H1 (cell line): ENCODE results near the gene GP9. TPM values are rescaled to one million over a fixed set of nuclear protein-coding genes. Genes with fewer than 3 reads are reported as not detected.

Experiments used
- CTCF ChIA-PET: fragments of 300-600 bp; sonication (Branson Sonifier 250); formaldehyde crosslinking; loops from one replicate; lab custom pipeline; 2021; ENCODE audit not compliant: partially characterized antibody; lab: Charles Lee
- POLR2A ChIA-PET: fragments of 300-600 bp; sonication (Branson Sonifier 250); formaldehyde crosslinking; loops from one replicate; lab custom pipeline; 2021; ENCODE audit warnings: inconsistent platforms; ENCODE audit not compliant: partially characterized antibody; lab: Charles Lee
- DNase-seq, 2 experiments: peaks; one replicate each; pipeline versions ENCODE4 v3.0.0 to v3.0.0-alpha.2; 2010 to 2022; ENCODE audit warnings: low spot score in 2 of 2, low read depth in 1 of 2, mixed read lengths in 1 of 2
- FAIRE-seq: peaks from 2 replicates; lab custom pipeline; 2011; peaks lifted over from hg19 to GRCh38; lab: Jason Lieb, UNC
- H2AFZ ChIP-seq: 2 replicates; pipeline ENCODE4 v1.8.1; 2012; ENCODE audit warnings: low read length, inconsistent platforms
- H2AK5ac ChIP-seq: 2 replicates; pipeline ENCODE4 v1.6.1; 2013; ENCODE audit warnings: low read depth, low read length
- H2BK120ac ChIP-seq: replicated peaks from 2 replicates; pipeline ENCODE3; 2013; ENCODE audit warnings: low read depth, low read length, inconsistent platforms
- H2BK12ac ChIP-seq: 2 replicates; pipeline ENCODE4 v1.6.1; 2013; ENCODE audit warnings: low read depth, low read length
- H2BK15ac ChIP-seq: 2 replicates; pipeline ENCODE4 v1.6.1; 2013; ENCODE audit warnings: low read length
- H2BK20ac ChIP-seq: 2 replicates; pipeline ENCODE4 v1.6.1; 2013; ENCODE audit warnings: low read length
- H2BK5ac ChIP-seq: 2 replicates; pipeline ENCODE4 v1.6.1; 2013; ENCODE audit warnings: low read depth, low read length
- H3K14ac ChIP-seq: 2 replicates; pipeline ENCODE4 v1.6.1; 2013; ENCODE audit warnings: inconsistent platforms; ENCODE audit not compliant: insufficient read length
- H3K18ac ChIP-seq: 2 replicates; pipeline ENCODE4 v1.6.1; 2013; ENCODE audit warnings: low read length; ENCODE audit errors: extremely low read depth
- H3K23ac ChIP-seq: 2 replicates; pipeline ENCODE4 v1.6.1; 2013; ENCODE audit warnings: inconsistent platforms; ENCODE audit not compliant: insufficient read length
- H3K23me2 ChIP-seq: 2 replicates; pipeline ENCODE4 v1.6.1; 2013; ENCODE audit warnings: low read depth, low read length
- H3K27ac ChIP-seq: 2 replicates; pipeline ENCODE4 v1.6.1; 2011; ENCODE audit warnings: low read depth, low read length, inconsistent platforms
- H3K27me3 ChIP-seq, 4 experiments: replicated peaks in 1 of 4; 1 replicate in 1 of 4; 2 replicates in 3 of 4; pipeline versions ENCODE4 v1.6.1 to v1.8.1; 2011 to 2013; ENCODE audit warnings: low read length in 3 of 4, mild to moderate bottlenecking in 3 of 4, inconsistent platforms in 2 of 4, mixed read lengths in 2 of 4, moderate library complexity in 1 of 4; ENCODE audit not compliant: control insufficient read depth in 3 of 4, insufficient read depth in 3 of 4; ENCODE audit errors: extremely low read depth in 1 of 4
- H3K36me3 ChIP-seq, 4 experiments: 2 replicates each; pipeline versions ENCODE4 v1.6.1 to v1.8.1; 2011 to 2013; ENCODE audit warnings: mild to moderate bottlenecking in 4 of 4, low read length in 3 of 4, moderate library complexity in 2 of 4, control low read depth in 1 of 4, inconsistent platforms in 1 of 4; ENCODE audit not compliant: insufficient read depth in 4 of 4, control insufficient read depth in 2 of 4
- H3K4ac ChIP-seq: replicated peaks from 2 replicates; pipeline ENCODE3; 2013; ENCODE audit warnings: low read length, low read depth, mixed read lengths, inconsistent platforms; ENCODE audit not compliant: insufficient read length
- H3K4me1 ChIP-seq, 4 experiments: replicated peaks in 1 of 4; 1 replicate in 1 of 4; 2 replicates in 3 of 4; pipeline versions ENCODE4 v1.6.1 to v1.8.1; 2011 to 2013; ENCODE audit warnings: low read length in 3 of 4, inconsistent platforms in 2 of 4, mixed read lengths in 1 of 4; ENCODE audit not compliant: insufficient read depth in 4 of 4, control insufficient read depth in 3 of 4
- H3K4me2 ChIP-seq, 2 experiments: 2 replicates each; pipeline versions ENCODE4 v1.6.1 to v1.8.1; 2011 to 2013; ENCODE audit warnings: low read depth in 2 of 2, low read length in 2 of 2, control low read depth in 1 of 2, inconsistent platforms in 1 of 2, mild to moderate bottlenecking in 1 of 2; ENCODE audit not compliant: insufficient read depth in 1 of 2
- H3K4me3 ChIP-seq, 4 experiments: fragments of 200-600, 300-600 bp in 1 of 4; sonication (generic), shearing (Covaris generic), sonication (Bioruptor Twin) in 1 of 4; 2 replicates each; pipeline versions ENCODE4 v1.5.1 to v1.8.1; 2011 to 2016; ENCODE audit warnings: low read length in 4 of 4, low read depth in 3 of 4, control low read depth in 2 of 4, inconsistent platforms in 2 of 4, mild to moderate bottlenecking in 2 of 4, mixed read lengths in 1 of 4, moderate library complexity in 1 of 4; ENCODE audit not compliant: insufficient read depth in 2 of 4; ENCODE audit errors: extremely low read depth in 1 of 4
- H3K56ac ChIP-seq: replicated peaks from 2 replicates; pipeline ENCODE3; 2013; ENCODE audit warnings: low read depth, mild to moderate bottlenecking, mixed read lengths, low read length, inconsistent platforms; ENCODE audit not compliant: insufficient read length
- H3K79me1 ChIP-seq: 2 replicates; pipeline ENCODE4 v1.6.1; 2013; ENCODE audit warnings: low read depth, low read length, control low read depth
- H3K79me2 ChIP-seq, 2 experiments: 2 replicates each; pipeline versions ENCODE4 v1.6.1 to v1.8.1; 2012 to 2013; ENCODE audit warnings: low read length in 2 of 2, mild to moderate bottlenecking in 2 of 2, inconsistent platforms in 1 of 2; ENCODE audit not compliant: insufficient read depth in 2 of 2, control insufficient read depth in 1 of 2
- H3K9ac ChIP-seq, 4 experiments: replicated peaks in 1 of 4; 1 replicate in 1 of 4; 2 replicates in 3 of 4; pipeline versions ENCODE4 v1.6.1 to v1.8.1; 2011 to 2013; ENCODE audit warnings: low read depth in 3 of 4, low read length in 3 of 4, control low read depth in 2 of 4, mild to moderate bottlenecking in 2 of 4, moderate library complexity in 2 of 4, inconsistent platforms in 1 of 4; ENCODE audit errors: extremely low read depth in 1 of 4
- H3K9me3 ChIP-seq, 2 experiments: 2 replicates each; pipeline versions ENCODE4 v1.6.1 to v1.8.1; 2012 to 2013; ENCODE audit warnings: mild to moderate bottlenecking in 2 of 2, moderate library complexity in 2 of 2, control low read depth in 1 of 2, inconsistent platforms in 1 of 2, low read depth in 1 of 2, low read length in 1 of 2, mixed read lengths in 1 of 2; ENCODE audit not compliant: insufficient read depth in 2 of 2
- H4K20me1 ChIP-seq, 2 experiments: replicated peaks in 1 of 2; 2 replicates each; pipeline versions ENCODE3 to v1.8.1; 2011 to 2013; ENCODE audit warnings: inconsistent platforms in 2 of 2, low read length in 2 of 2, mild to moderate bottlenecking in 1 of 2; ENCODE audit not compliant: insufficient read depth in 2 of 2, control insufficient read depth in 1 of 2
- H4K5ac ChIP-seq: 2 replicates; pipeline ENCODE4 v1.6.1; 2013; ENCODE audit warnings: low read length, low read depth, mixed read lengths, inconsistent platforms; ENCODE audit not compliant: insufficient read length
- H4K8ac ChIP-seq: 2 replicates; pipeline ENCODE4 v1.8.0; 2013; ENCODE audit warnings: mild to moderate bottlenecking, moderate library complexity, low read length, inconsistent platforms; ENCODE audit not compliant: insufficient read depth; ENCODE audit errors: extremely low read depth
- H4K91ac ChIP-seq: replicated peaks from 2 replicates; pipeline ENCODE3; 2013; ENCODE audit warnings: low read length, mixed read lengths, inconsistent platforms; ENCODE audit not compliant: insufficient read length
- BACH1 ChIP-seq: IDR thresholded peaks from 2 replicates; pipeline ENCODE4 v1.6.1; 2012; ENCODE audit warnings: low read length, improper control_type of control experiment
- CHD1 ChIP-seq: IDR thresholded peaks from 2 replicates; pipeline ENCODE4 v1.6.1; 2012; ENCODE audit warnings: low read depth, low read length, improper control_type of control experiment
- EZH2 ChIP-seq: fragments of 200-600 bp; sonication (generic); IDR thresholded peaks from 2 replicates; pipeline ENCODE4 v1.7.1; 2012; ENCODE audit warnings: low read depth, mild to moderate bottlenecking, moderate library complexity, low read length, inconsistent platforms; ENCODE audit not compliant: severe bottlenecking
- FOSL1 ChIP-seq: IDR thresholded peaks from 2 replicates; pipeline ENCODE4 v1.6.1; 2011; ENCODE audit warnings: mild to moderate bottlenecking, low read depth, low read length, moderate library complexity; ENCODE audit not compliant: insufficient read depth
- SP4 ChIP-seq: IDR thresholded peaks from 2 replicates; pipeline ENCODE4 v1.6.1; 2012; ENCODE audit warnings: low read length, inconsistent platforms
- TAF7 ChIP-seq: optimal IDR thresholded peaks from 2 replicates; pipeline ENCODE3; 2011; ENCODE audit warnings: low read depth, mild to moderate bottlenecking, inconsistent platforms, low read length, moderate library complexity, borderline replicate concordance
- ZNF274 ChIP-seq: IDR thresholded peaks from 2 replicates; pipeline ENCODE4 v1.7.0; 2012; ENCODE audit warnings: low read length, borderline replicate concordance; ENCODE audit errors: extremely low read depth
- WGBS, 2 experiments: shearing (Covaris generic) in 1 of 2; methylation state at CpG; one replicate each; pipeline versions ENCODE4 v1.1.6 to v1.1.7; 2013 to 2015; ENCODE audit warnings: low lambda C conversion rate in 2 of 2, mixed read lengths in 2 of 2, inconsistent platforms in 1 of 2, low coverage in 1 of 2, missing lambda C conversion rate in 1 of 2; ENCODE audit not compliant: insufficient replicate concordance in 2 of 2, insufficient coverage in 1 of 2, insufficient read length in 1 of 2; ENCODE audit errors: extremely low coverage in 1 of 2, missing lambda C conversion rate in 1 of 2; 5-methylcytosine and 5-hydroxymethylcytosine counted together
- polyA plus RNA-seq, 7 experiments: library from polyadenylated mRNA; depleted of rRNA in 3 of 7; stranded (reverse) in 5 of 7; unstranded in 2 of 7; fragments of >200 nt in 5 of 7; fragments of 200-250 nt in 2 of 7; gene quantifications; 1 replicate in 5 of 7; 2 replicates in 1 of 7; 4 replicates in 1 of 7; pipeline versions ENCODE4 v1.2.1 to v1.2.3, GENCODE V29; 2011 to 2013; ENCODE audit warnings: missing spikeins in 2 of 7, mixed read lengths in 2 of 7
- total RNA-seq: library from RNA; stranded (reverse); fragmentation: NEBNext Ultra II Directional; extraction: Animal tissue kit (Norgen Biotek cat#: 25700); gene quantifications from 2 replicates; pipeline ENCODE4 v1.2.1, GENCODE V29; 2021
- TF ChIP-seq, protein P1 (sequence below): IDR thresholded peaks from 2 replicates; pipeline ENCODE4 v1.6.1; 2012; ENCODE audit warnings: inconsistent platforms
- TF ChIP-seq, protein P2 (sequence below), 3 experiments: IDR thresholded peaks; 1 replicate in 2 of 3; 2 replicates in 1 of 3; pipeline versions ENCODE4 v1.5.1 to v1.6.1; 2011; ENCODE audit warnings: low read length in 3 of 3, mild to moderate bottlenecking in 3 of 3, inconsistent platforms in 2 of 3, low read depth in 1 of 3, moderate library complexity in 1 of 3; ENCODE audit not compliant: insufficient read depth in 1 of 3; ENCODE audit errors: control extremely low read depth in 1 of 3

The GP9 gene
- total and polyA plus RNA-seq, 2 of the 8 experiments (the other 6 are each of a cell fraction or from before 2014, with no cell fraction given), result not detected

DNA sequence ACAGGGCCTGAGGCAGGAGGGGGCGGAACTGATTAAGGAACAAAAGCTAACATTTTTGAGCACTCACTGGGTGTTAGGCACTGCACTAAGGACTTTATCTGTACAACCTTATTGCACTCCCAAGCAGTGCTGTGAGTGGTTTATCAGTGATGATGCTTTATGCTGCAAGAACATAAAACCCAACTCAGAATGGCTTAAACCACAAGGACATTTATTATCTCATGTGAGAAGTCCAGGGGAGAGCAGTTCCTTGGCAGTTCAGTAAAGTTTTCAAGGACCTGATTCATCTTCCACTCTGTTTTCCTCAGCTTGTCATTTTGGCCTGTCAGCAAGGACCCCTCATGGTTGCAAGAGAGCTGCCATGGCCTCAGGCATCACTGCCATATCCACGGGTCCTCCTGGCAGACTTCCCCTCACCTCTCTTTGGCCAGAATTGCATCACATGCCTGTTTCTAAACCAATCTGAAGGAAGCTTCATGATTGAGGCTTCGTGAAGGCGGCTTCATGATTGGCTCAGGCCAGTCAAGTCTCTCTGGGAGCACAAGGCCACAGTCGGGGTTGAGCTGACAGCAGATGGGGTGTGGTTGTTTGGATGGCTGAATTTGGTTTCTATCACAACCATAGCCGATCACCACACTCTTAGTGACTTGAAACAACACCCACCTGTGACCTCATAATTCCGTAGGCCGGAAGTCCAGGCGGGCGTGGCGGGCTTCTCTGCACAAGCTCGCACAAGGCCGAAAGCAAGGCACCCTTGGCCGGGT is 43.7 kb upstream of the GP9 start:
- Histone ChIP-seq H3K9ac (no peak overlapping the region), H3K79me1 (no peaks in the 10 kb centered on the region), H3K56ac (no peak overlapping the region), H4K91ac (no peak overlapping the region), H3K9me3 (no peaks in the 10 kb centered on the region), H2BK15ac (no peak overlapping the region), H2AK5ac (0 out of 2 replicates have a peak overlapping the region, but pooled peaks have one; percentile 9), H3K4me2 (no peak overlapping the region), H3K18ac (no peak overlapping the region), H3K27me3 (peaks cover 0 to 4% (median 0%) of the 10 kb centered on the region in 4 experiments; a peak in 1 of 7 replicates), H3K23me2 (no peaks in the 10 kb centered on the region), H3K79me2 (no peaks in the 10 kb centered on the region), H4K8ac (no peak overlapping the region), H2BK5ac (no peak overlapping the region), H4K20me1 (no peaks in the 10 kb centered on the region), H2BK20ac (no peak overlapping the region), H2AFZ (no peak overlapping the region), H3K4me3 (no peak overlapping the region), H3K4ac (no peak overlapping the region), H3K14ac (no peak overlapping the region), H4K5ac (no peak overlapping the region), H3K27ac (no peak overlapping the region), H3K4me1 (peaks cover 0 to 7% (median 1%) of the 10 kb centered on the region in 4 experiments; a peak in 2 of 7 replicates), H3K23ac (no peak overlapping the region), H2BK12ac (no peak overlapping the region), H3K36me3 (no peaks in the 10 kb centered on the region), H2BK120ac (no peak overlapping the region)
- WGBS, 2 experiments, result 91% methylated on average over 13 of the region's 14 CpGs; no CpG with 5 or more reads in 1 of the 2 experiments
- FAIRE-seq (no peak), DNase-seq (no peak)
- POLR2A ChIA-PET, result interaction anchor here (1.0 kb wide), 1 partner anchor 9 kb away, joined by 4 read pairs; no protein-coding TSS in a partner anchor
- CTCF ChIA-PET, result interaction anchor here (0.8 to 3.5 kb wide), 15 partner anchors 10 to 228 kb away, joined by 3 to 25 read pairs (median 4); partner anchors contain the start of genes EFCC1 and GP9
- no peak for TF ChIP-seq CHD1
- TF ChIP-seq EZH2, result no peak
- TF ChIP-seq ZNF274, result no peak
- TF ChIP-seq FOSL1, result no peak
- no peak for TF ChIP-seq BACH1
- TF ChIP-seq SP4, result no peak
- TF ChIP-seq TAF7, result no peak
- TF ChIP-seq, protein P1, sequence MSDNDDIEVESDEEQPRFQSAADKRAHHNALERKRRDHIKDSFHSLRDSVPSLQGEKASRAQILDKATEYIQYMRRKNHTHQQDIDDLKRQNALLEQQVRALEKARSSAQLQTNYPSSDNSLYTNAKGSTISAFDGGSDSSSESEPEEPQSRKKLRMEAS, result no peak
- TF ChIP-seq, protein P2, sequence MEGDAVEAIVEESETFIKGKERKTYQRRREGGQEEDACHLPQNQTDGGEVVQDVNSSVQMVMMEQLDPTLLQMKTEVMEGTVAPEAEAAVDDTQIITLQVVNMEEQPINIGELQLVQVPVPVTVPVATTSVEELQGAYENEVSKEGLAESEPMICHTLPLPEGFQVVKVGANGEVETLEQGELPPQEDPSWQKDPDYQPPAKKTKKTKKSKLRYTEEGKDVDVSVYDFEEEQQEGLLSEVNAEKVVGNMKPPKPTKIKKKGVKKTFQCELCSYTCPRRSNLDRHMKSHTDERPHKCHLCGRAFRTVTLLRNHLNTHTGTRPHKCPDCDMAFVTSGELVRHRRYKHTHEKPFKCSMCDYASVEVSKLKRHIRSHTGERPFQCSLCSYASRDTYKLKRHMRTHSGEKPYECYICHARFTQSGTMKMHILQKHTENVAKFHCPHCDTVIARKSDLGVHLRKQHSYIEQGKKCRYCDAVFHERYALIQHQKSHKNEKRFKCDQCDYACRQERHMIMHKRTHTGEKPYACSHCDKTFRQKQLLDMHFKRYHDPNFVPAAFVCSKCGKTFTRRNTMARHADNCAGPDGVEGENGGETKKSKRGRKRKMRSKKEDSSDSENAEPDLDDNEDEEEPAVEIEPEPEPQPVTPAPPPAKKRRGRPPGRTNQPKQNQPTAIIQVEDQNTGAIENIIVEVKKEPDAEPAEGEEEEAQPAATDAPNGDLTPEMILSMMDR (IDR thresholded peaks at IDR 0.05; ENCODE audit: control extremely low read depth in 1 of 3, insufficient read depth in 1 of 3, low read depth in 1 of 3, low read length in 3 of 3), result no peak
